Trophoblast cell (in vitro differentiated cells and primary cell): ENCODE results near the gene CRYL1.

Experiments
- DNase-seq, 2 donors: peaks; one replicate each; pipeline ENCODE4 v3.0.0-alpha.2; 2016
- H2AFZ ChIP-seq: 2 replicates; pipeline ENCODE4 v1.6.1; 2013; ENCODE audit warnings: low read length, moderate library complexity, mild to moderate bottlenecking; ENCODE audit not compliant: insufficient read depth, poor library complexity
- H2AK5ac ChIP-seq: 2 replicates; pipeline ENCODE4 v1.6.1; 2013; ENCODE audit warnings: mild to moderate bottlenecking, low read length
- H2BK120ac ChIP-seq: 2 replicates; pipeline ENCODE4 v1.6.1; 2013; ENCODE audit warnings: low read length, mild to moderate bottlenecking, moderate library complexity; ENCODE audit not compliant: insufficient read depth, poor library complexity
- H2BK12ac ChIP-seq: 2 replicates; pipeline ENCODE4 v1.6.1; 2013; ENCODE audit warnings: mild to moderate bottlenecking, low read length, moderate library complexity
- H2BK5ac ChIP-seq: 2 replicates; pipeline ENCODE4 v1.6.1; 2013; ENCODE audit warnings: low read length, low read depth, moderate library complexity, mild to moderate bottlenecking; ENCODE audit not compliant: poor library complexity
- H3K14ac ChIP-seq: 2 replicates; pipeline ENCODE4 v1.6.1; 2013; ENCODE audit warnings: mild to moderate bottlenecking, low read length
- H3K18ac ChIP-seq: 2 replicates; pipeline ENCODE4 v1.6.1; 2013; ENCODE audit warnings: mild to moderate bottlenecking, low read length
- H3K23ac ChIP-seq: 2 replicates; pipeline ENCODE4 v1.6.1; 2013; ENCODE audit warnings: low read length
- H3K27ac ChIP-seq: 2 replicates; pipeline ENCODE4 v1.5.1; 2013; ENCODE audit warnings: low read depth, mild to moderate bottlenecking, inconsistent platforms, low read length, moderate library complexity
- H3K27me3 ChIP-seq: 2 replicates; pipeline ENCODE4 v1.6.1; 2013; ENCODE audit warnings: inconsistent platforms, mild to moderate bottlenecking, low read length, moderate library complexity; ENCODE audit not compliant: insufficient read depth
- H3K36me3 ChIP-seq, 2 experiments: 1 replicate in 1 of 2; 2 replicates in 1 of 2; pipeline ENCODE4 v1.6.1; 2013; ENCODE audit warnings: low read length in 2 of 2, mild to moderate bottlenecking in 2 of 2, moderate library complexity in 1 of 2; ENCODE audit not compliant: insufficient read depth in 2 of 2, control insufficient read depth in 1 of 2
- H3K4ac ChIP-seq: 2 replicates; pipeline ENCODE4 v1.6.1; 2013; ENCODE audit warnings: low read depth, mild to moderate bottlenecking, low read length, moderate library complexity
- H3K4me1 ChIP-seq, 2 experiments: 1 replicate in 1 of 2; 2 replicates in 1 of 2; pipeline ENCODE4 v1.6.1; 2013; ENCODE audit warnings: low read length in 2 of 2, mild to moderate bottlenecking in 2 of 2, moderate library complexity in 1 of 2; ENCODE audit not compliant: insufficient read depth in 2 of 2, control insufficient read depth in 1 of 2
- H3K4me2 ChIP-seq: 2 replicates; pipeline ENCODE4 v1.6.1; 2013; ENCODE audit warnings: inconsistent platforms, mild to moderate bottlenecking, low read length, moderate library complexity
- H3K4me3 ChIP-seq: 2 replicates; pipeline ENCODE4 v1.5.1; 2013; ENCODE audit warnings: mild to moderate bottlenecking, low read depth, low read length, inconsistent platforms
- H3K79me1 ChIP-seq: one replicate; pipeline ENCODE4 v1.6.1; 2013; ENCODE audit warnings: low read length
- H3K79me2 ChIP-seq: 2 replicates; pipeline ENCODE4 v1.6.1; 2013; ENCODE audit warnings: low read length, mild to moderate bottlenecking; ENCODE audit not compliant: control insufficient read depth, insufficient read depth, poor library complexity
- H3K9ac ChIP-seq: 2 replicates; pipeline ENCODE4 v1.6.1; 2013; ENCODE audit warnings: mild to moderate bottlenecking, low read length
- H3K9me3 ChIP-seq: 2 replicates; pipeline ENCODE4 v1.6.1; 2013; ENCODE audit warnings: low read depth, mild to moderate bottlenecking, control low read depth, inconsistent platforms, low read length; ENCODE audit not compliant: insufficient read depth
- H4K12ac ChIP-seq: 2 replicates; pipeline ENCODE4 v1.6.1; 2013; ENCODE audit warnings: low read depth, mild to moderate bottlenecking, low read length, moderate library complexity
- H4K8ac ChIP-seq: 2 replicates; pipeline ENCODE4 v1.6.1; 2013; ENCODE audit warnings: low read depth, mild to moderate bottlenecking, low read length, moderate library complexity
- H4K91ac ChIP-seq: one replicate; pipeline ENCODE4 v1.6.1; 2013; ENCODE audit warnings: low read depth, mild to moderate bottlenecking, low read length, moderate library complexity
- WGBS: extraction: QIAGEN DNeasy Blood & Tissue Kit; methylation state at CpG from one replicate; pipeline ENCODE4 v1.1.7; 2013; ENCODE audit warnings: missing lambda C conversion rate; ENCODE audit not compliant: insufficient read length, insufficient coverage; ENCODE audit errors: extremely low coverage; 5-methylcytosine and 5-hydroxymethylcytosine counted together

CRYL1 gene

GRCh38 chr13:20442798-20443381 is 82.8 kb downstream of the CRYL1 start:
- no peak overlapping the region for H3K27ac ChIP-seq
- no peaks in the 10 kb centered on the region for H3K27me3 ChIP-seq
- no peak overlapping the region for H3K14ac ChIP-seq
- H3K9me3 ChIP-seq: peaks cover 1% of the 10 kb centered on the region
- no peak overlapping the region for H3K18ac ChIP-seq
- H3K23ac ChIP-seq: no peak overlapping the region
- no peak overlapping the region for H2BK12ac ChIP-seq
- no peak overlapping the region for H4K8ac ChIP-seq
- H3K79me2 ChIP-seq: no peaks in the 10 kb centered on the region
- H2AK5ac ChIP-seq: no peak overlapping the region
- H3K79me1 ChIP-seq: no peaks in the 10 kb centered on the region
- no peak overlapping the region for H3K4ac ChIP-seq
- no peak overlapping the region for H3K4me3 ChIP-seq
- no peaks in the 10 kb centered on the region for H3K36me3 ChIP-seq
- H4K12ac ChIP-seq: no peak overlapping the region
- no peak overlapping the region for H4K91ac ChIP-seq
- no peak overlapping the region for H3K4me2 ChIP-seq
- DNase-seq: no peak
- H2BK5ac ChIP-seq: no peak overlapping the region
- H2BK120ac ChIP-seq: no peak overlapping the region
- no CpG with 5 or more reads among the region's 2 CpGs for WGBS
- H3K4me1 ChIP-seq: no peaks in the 10 kb centered on the region
- H2AFZ ChIP-seq: no peak overlapping the region
- no peak overlapping the region for H3K9ac ChIP-seq

- H3K4ac ChIP-seq: no peak overlapping the region
- H2AFZ ChIP-seq: no peak overlapping the region
- no peaks in the 10 kb centered on the region for H3K36me3 ChIP-seq
- H2BK5ac ChIP-seq: no peak overlapping the region
- H3K79me2 ChIP-seq: no peaks in the 10 kb centered on the region
- H3K18ac ChIP-seq: no peak overlapping the region
- H3K4me2 ChIP-seq: no peak overlapping the region
- no peaks in the 10 kb centered on the region for H3K27me3 ChIP-seq
- no peak overlapping the region for H2AK5ac ChIP-seq
- H4K12ac ChIP-seq: no peak overlapping the region
- H2BK120ac ChIP-seq: no peak overlapping the region
- H3K4me1 ChIP-seq: no peaks in the 10 kb centered on the region
- no peak overlapping the region for H3K14ac ChIP-seq
- H3K4me3 ChIP-seq: no peak overlapping the region
- H3K23ac ChIP-seq: no peak overlapping the region
- H3K9ac ChIP-seq: no peak overlapping the region
- H4K8ac ChIP-seq: no peak overlapping the region
- H3K9me3 ChIP-seq: peaks cover 1% of the 10 kb centered on the region
- H3K27ac ChIP-seq: no peak overlapping the region
- H2BK12ac ChIP-seq: no peak overlapping the region
- no peaks in the 10 kb centered on the region for H3K79me1 ChIP-seq
- no peak for DNase-seq
- H4K91ac ChIP-seq: no peak overlapping the region
Measured at GRCh38 chr13:20442375-20442774, 83.3 kb downstream of the CRYL1 start.

GRCh38 chr13:20441879-20442278 is 83.8 kb downstream of the CRYL1 start:
- Histone ChIP-seq H4K91ac (no peak overlapping the region), H3K9me3 (no peaks in the 10 kb centered on the region), H3K18ac (no peak overlapping the region), H3K4ac (no peak overlapping the region), H3K27ac (no peak overlapping the region), H3K36me3 (no peaks in the 10 kb centered on the region), H3K9ac (no peak overlapping the region), H3K79me2 (no peaks in the 10 kb centered on the region), H3K4me1 (no peaks in the 10 kb centered on the region), H2AFZ (no peak overlapping the region), H2AK5ac (no peak overlapping the region), H4K12ac (no peak overlapping the region), H2BK12ac (no peak overlapping the region), H2BK5ac (no peak overlapping the region), H3K79me1 (no peaks in the 10 kb centered on the region), H3K27me3 (no peaks in the 10 kb centered on the region), H4K8ac (no peak overlapping the region), H2BK120ac (no peak overlapping the region), H3K4me3 (no peak overlapping the region), H3K14ac (no peak overlapping the region), H3K23ac (no peak overlapping the region), H3K4me2 (no peak overlapping the region)
- no CpG with 5 or more reads among the region's 2 CpGs for WGBS
- DNase-seq: no peak

- H3K14ac ChIP-seq: no peak overlapping the region
- no peak overlapping the region for H4K91ac ChIP-seq
- no peak overlapping the region for H2AK5ac ChIP-seq
- H2BK5ac ChIP-seq: no peak overlapping the region
- no peak overlapping the region for H2BK12ac ChIP-seq
- no peak overlapping the region for H3K4me3 ChIP-seq
- no peak overlapping the region for H4K8ac ChIP-seq
- no peaks in the 10 kb centered on the region for H3K79me2 ChIP-seq
- no peak overlapping the region for H2AFZ ChIP-seq
- H3K18ac ChIP-seq: no peak overlapping the region
- no peak overlapping the region for H3K27ac ChIP-seq
- no peak overlapping the region for H3K23ac ChIP-seq
- H2BK120ac ChIP-seq: no peak overlapping the region
- no peak overlapping the region for H4K12ac ChIP-seq
- no peak for DNase-seq
- no peak overlapping the region for H3K4ac ChIP-seq
- H3K9me3 ChIP-seq: no peaks in the 10 kb centered on the region
- no CpG with 5 or more reads among the region's 5 CpGs for WGBS
- peak overlapping the region; percentile 2 for H3K9ac ChIP-seq
- H3K4me1 ChIP-seq: no peaks in the 10 kb centered on the region
- H3K27me3 ChIP-seq: no peaks in the 10 kb centered on the region
- H3K4me2 ChIP-seq: no peak overlapping the region
- H3K36me3 ChIP-seq: no peaks in the 10 kb centered on the region
- no peaks in the 10 kb centered on the region for H3K79me1 ChIP-seq
Measured at GRCh38 chr13:20441056-20441455, 84.6 kb downstream of the CRYL1 start.
